ENCODE measurements around the gene APBA3. TPM values are rescaled to one million over a fixed set of nuclear protein-coding genes. Genes with fewer than 3 reads are reported as not detected.

Gene APBA3
- total and polyA plus RNA-seq, 2 of the 4 experiments (the other 2 are of a cell fraction) = 9.5 to 18.4 TPM

DNA sequence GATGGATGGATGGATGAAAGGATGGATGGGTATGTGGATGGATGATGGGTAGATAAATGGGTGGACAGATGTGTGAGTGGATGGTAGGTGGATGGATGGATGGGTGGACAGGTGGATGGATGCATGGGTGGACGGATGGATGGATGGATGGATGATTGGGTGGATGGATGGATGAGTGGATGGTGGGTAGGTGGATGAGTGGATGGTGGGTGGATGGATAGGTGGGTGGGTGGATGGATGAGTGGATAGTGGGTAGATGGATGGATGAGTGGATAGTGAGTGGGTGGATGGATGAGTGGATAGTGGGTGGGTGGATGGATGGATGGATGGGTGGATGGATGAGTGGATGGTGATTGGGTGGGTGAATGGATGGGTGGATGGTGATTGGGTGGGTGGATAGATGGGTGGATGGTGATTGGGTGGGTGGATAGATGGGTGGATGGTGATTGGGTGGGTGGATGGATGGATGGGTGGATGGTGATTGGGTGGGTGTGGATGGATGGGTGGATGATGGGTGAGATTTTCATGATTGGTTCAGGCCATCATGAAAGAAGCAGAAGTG, 15.1 kb upstream of the APBA3 start:
- DNase-seq = no peak
- Histone ChIP-seq H3K14ac (replicated peaks; ENCODE audit: low read depth, low read length) (no peak overlapping the region), H2AK5ac (ENCODE audit: low read depth, low read length) (no peak overlapping the region), H3K18ac (ENCODE audit: low read depth, low read length) (no peak overlapping the region), H3K23ac (ENCODE audit: low read depth, low read length) (no peak overlapping the region), H4K20me1 (ENCODE audit: insufficient read depth, low read length) (no peaks in the 10 kb centered on the region), H3K4me2 (ENCODE audit: low read depth, low read length) (no peak overlapping the region), H3K4me3 (ENCODE audit: insufficient read depth, low read depth, low read length) (no peak overlapping the region), H3K27ac (ENCODE audit: insufficient read depth, low read length) (no peak overlapping the region), H3K36me3 (ENCODE audit: control insufficient read depth, insufficient read depth, low read length) (no peaks in the 10 kb centered on the region), H4K5ac (ENCODE audit: low read depth, low read length) (no peak overlapping the region), H4K91ac (ENCODE audit: insufficient read depth, low read depth, low read length) (no peak overlapping the region), H3K27me3 (ENCODE audit: control insufficient read depth, insufficient read depth, low read length) (peaks cover 5% of the 10 kb centered on the region; the same call in 1 of the 2 replicates), H3K4me1 (ENCODE audit: control insufficient read depth, insufficient read depth, low read length) (no peaks in the 10 kb centered on the region), H2BK20ac (ENCODE audit: low read depth, low read length) (no peak overlapping the region), H2BK5ac (ENCODE audit: low read depth, low read length, poor library complexity, severe bottlenecking) (no peak overlapping the region), H3K9ac (ENCODE audit: low read depth, low read length) (no peak overlapping the region), H3K79me1 (ENCODE audit: low read depth in 1 of 2, low read length in 2 of 2) (no peaks in the 10 kb centered on the region), H2AFZ (replicated peaks; ENCODE audit: low read length, poor library complexity) (no peak overlapping the region), H2AK9ac (replicated peaks; ENCODE audit: low read depth, low read length, poor library complexity) (no peak overlapping the region), H3K9me3 (ENCODE audit: control insufficient read depth, insufficient read depth, low read length) (peaks cover 9% of the 10 kb centered on the region), H2BK15ac (ENCODE audit: low read depth, low read length) (no peak overlapping the region), H3K56ac (ENCODE audit: extremely low read depth, insufficient read depth, low read length) (no peak overlapping the region), H2BK120ac (ENCODE audit: low read depth, low read length) (no peak overlapping the region), H3K4ac (ENCODE audit: low read depth, low read length) (no peak overlapping the region), H4K8ac (ENCODE audit: low read depth in 2 of 2, low read length in 2 of 2) (no peak overlapping the region), H3K9me1 (ENCODE audit: insufficient read depth, low read length) (no peaks in the 10 kb centered on the region)
- TF ChIP-seq, protein P1, sequence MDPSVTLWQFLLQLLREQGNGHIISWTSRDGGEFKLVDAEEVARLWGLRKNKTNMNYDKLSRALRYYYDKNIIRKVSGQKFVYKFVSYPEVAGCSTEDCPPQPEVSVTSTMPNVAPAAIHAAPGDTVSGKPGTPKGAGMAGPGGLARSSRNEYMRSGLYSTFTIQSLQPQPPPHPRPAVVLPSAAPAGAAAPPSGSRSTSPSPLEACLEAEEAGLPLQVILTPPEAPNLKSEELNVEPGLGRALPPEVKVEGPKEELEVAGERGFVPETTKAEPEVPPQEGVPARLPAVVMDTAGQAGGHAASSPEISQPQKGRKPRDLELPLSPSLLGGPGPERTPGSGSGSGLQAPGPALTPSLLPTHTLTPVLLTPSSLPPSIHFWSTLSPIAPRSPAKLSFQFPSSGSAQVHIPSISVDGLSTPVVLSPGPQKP (IDR thresholded peaks at IDR 0.05; ENCODE audit: borderline replicate concordance, low read depth, low read length) = no peak
- TF ChIP-seq, protein P2, sequence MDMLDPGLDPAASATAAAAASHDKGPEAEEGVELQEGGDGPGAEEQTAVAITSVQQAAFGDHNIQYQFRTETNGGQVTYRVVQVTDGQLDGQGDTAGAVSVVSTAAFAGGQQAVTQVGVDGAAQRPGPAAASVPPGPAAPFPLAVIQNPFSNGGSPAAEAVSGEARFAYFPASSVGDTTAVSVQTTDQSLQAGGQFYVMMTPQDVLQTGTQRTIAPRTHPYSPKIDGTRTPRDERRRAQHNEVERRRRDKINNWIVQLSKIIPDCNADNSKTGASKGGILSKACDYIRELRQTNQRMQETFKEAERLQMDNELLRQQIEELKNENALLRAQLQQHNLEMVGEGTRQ (IDR thresholded peaks at IDR 0.05; ENCODE audit: low read depth, low read length) = no peak
- no peak for ATAC-seq (ENCODE audit: low read depth)
- in situ Hi-C loops (cut with MboI; ENCODE audit: low sequenced_read_pairs) = no loop called here
- POLR2A ChIA-PET (ENCODE audit: unreplicated experiment) = no interaction called here
- intact Hi-C loops (cut with micrococcal nuclease) = no loop called here
- CTCF ChIA-PET = no interaction called here
- WGBS, 2 experiments (ENCODE audit: extremely low coverage in 2 of 2, insufficient read length in 1 of 2) = 73% methylated on average over 1 of the region's 1 CpG; no CpG with 5 or more reads in 1 of the 2 experiments
- dilution Hi-C loops (cut with HindIII; ENCODE audit: low sequenced_read_pairs, unreplicated experiment) = no loop called here
- BruUV-seq (replicated peaks) = no TSS peak
